HepG2 (cell line): ENCODE data around the gene TMEM269. TPM values are rescaled to one million over a fixed set of nuclear protein-coding genes. Genes with fewer than 3 reads are reported as not detected.

Source experiments
- ATAC-seq: fragments of 200-7000 bp; cut with Tn5 transposase; 3 replicates; pipeline ENCODE4 v1.9.1; 2020; ENCODE audit warnings: mild to moderate bottlenecking, moderate library complexity
- BruUV-seq: library from RNA; stranded (reverse); fragments of 400-500 nt; replicated peaks from 2 replicates; lab custom pipeline; 2021; lab: Mats Ljungman, UMichigan
- CTCF ChIA-PET: fragments of 300-600 bp; formaldehyde crosslinking; extraction: SDS; loops from one replicate; lab custom pipeline; 2021; ENCODE audit warnings: low total read pairs, inconsistent platforms, low intra/inter-chr PET ratio; lab: Yijun Ruan, JAX
- POLR2A ChIA-PET: fragments of 350-600 bp; sonication (Branson Sonifier 250); formaldehyde crosslinking; loops from one replicate; lab custom pipeline; 2020; ENCODE audit warnings: antibody characterized with exemption, inconsistent platforms; lab: Yijun Ruan, JAX
- DNase-seq: peaks from one replicate; pipeline ENCODE4 v3.0.0-alpha.2; 2015; ENCODE audit warnings: low spot score
- FAIRE-seq: peaks from 3 replicates; lab custom pipeline; 2011; peaks lifted over from hg19 to GRCh38; lab: Jason Lieb, UNC
- H2AFZ ChIP-seq: one replicate; pipeline ENCODE4 v1.6.1; 2011; ENCODE audit warnings: low read length, inconsistent platforms
- H3K27ac ChIP-seq: fragments of 300-600 bp; 3 replicates; pipeline ENCODE4 v1.8.0; 2011; ENCODE audit warnings: mixed run types, mild to moderate bottlenecking, mixed read lengths, low read length, inconsistent platforms; ENCODE audit not compliant: insufficient read depth; ENCODE audit errors: extremely low read length
- H3K27me3 ChIP-seq, 2 experiments: fragments of 200-600 bp in 1 of 2; 2 replicates in 1 of 2; 3 replicates in 1 of 2; pipeline versions ENCODE4 v1.6.0 to v1.8.0; 2011; ENCODE audit warnings: low read length in 2 of 2, mild to moderate bottlenecking in 2 of 2, moderate library complexity in 2 of 2, inconsistent platforms in 1 of 2; ENCODE audit not compliant: insufficient read depth in 2 of 2, control insufficient read depth in 1 of 2
- H3K36me3 ChIP-seq, 2 experiments: fragments of 200-600 bp in 1 of 2; replicated peaks in 1 of 2; 2 replicates in 1 of 2; 3 replicates in 1 of 2; pipeline versions ENCODE4 v1.5.1 to v1.8.0; 2011; ENCODE audit warnings: low read length in 2 of 2, inconsistent platforms in 1 of 2; ENCODE audit not compliant: insufficient read depth in 2 of 2, control insufficient read depth in 1 of 2
- H3K4me1 ChIP-seq: 2 replicates; pipeline ENCODE4 v1.5.1; 2012; ENCODE audit warnings: low read length, inconsistent platforms; ENCODE audit not compliant: insufficient read depth
- H3K4me2 ChIP-seq: 2 replicates; pipeline ENCODE4 v1.6.0; 2011; ENCODE audit warnings: low read depth, low read length, inconsistent platforms
- H3K4me3 ChIP-seq, 3 experiments: fragments of 200-600 bp in 1 of 3; sonication (generic), shearing (Covaris generic) in 1 of 3; replicated peaks in 1 of 3; 2 replicates each; pipeline ENCODE4 v1.5.1; 2011 to 2016; ENCODE audit warnings: low read length in 3 of 3, inconsistent platforms in 2 of 3, low read depth in 2 of 3, mild to moderate bottlenecking in 2 of 3, control low read depth in 1 of 3, mixed read lengths in 1 of 3; ENCODE audit not compliant: insufficient read depth in 1 of 3
- H3K79me2 ChIP-seq: one replicate; pipeline ENCODE4 v1.6.1; 2011; ENCODE audit warnings: low read length, inconsistent platforms; ENCODE audit not compliant: insufficient read depth
- H3K9ac ChIP-seq: 2 replicates; pipeline ENCODE4 v1.6.0; 2011; ENCODE audit warnings: mild to moderate bottlenecking, low read depth, low read length, inconsistent platforms; ENCODE audit not compliant: insufficient read depth
- H3K9me3 ChIP-seq: 2 replicates; pipeline ENCODE4 v1.5.1; 2012; ENCODE audit warnings: mild to moderate bottlenecking, low read length
- H4K20me1 ChIP-seq: 2 replicates; pipeline ENCODE4 v1.6.0; 2011; ENCODE audit warnings: inconsistent platforms, mild to moderate bottlenecking, low read length, moderate library complexity; ENCODE audit not compliant: insufficient read depth
- BHLHE40 ChIP-seq: IDR thresholded peaks from 2 replicates; pipeline ENCODE4 v1.6.1; 2011; ENCODE audit warnings: low read length, improper control_type of control experiment
- ELF3 ChIP-seq: IDR thresholded peaks from 2 replicates; pipeline ENCODE4 v1.6.1; 2016; ENCODE audit warnings: missing genetic modification reagents, missing compliant biosample characterization
- GABPB1 ChIP-seq: IDR thresholded peaks from 2 replicates; pipeline ENCODE4 v1.6.1; 2016; ENCODE audit warnings: mild to moderate bottlenecking, missing genetic modification reagents, moderate library complexity, missing compliant biosample characterization
- REPIN1 ChIP-seq: sonication (generic); formaldehyde crosslinking; IDR thresholded peaks from 2 replicates; pipeline ENCODE4 v1.8.0; 2022; ENCODE audit warnings: missing genetic modification reagents, low read depth, mild to moderate bottlenecking, borderline replicate concordance
- ZEB1 ChIP-seq: IDR thresholded peaks from 2 replicates; pipeline ENCODE4 v1.6.1; 2012; ENCODE audit warnings: mild to moderate bottlenecking, low read depth, inconsistent platforms; ENCODE audit not compliant: insufficient replicate concordance
- ZNF24 ChIP-seq: fragments of 450-650 bp; IDR thresholded peaks from 2 replicates; pipeline ENCODE4 v1.6.1; 2017; ENCODE audit warnings: antibody characterized with exemption, mild to moderate bottlenecking
- ZNF331 ChIP-seq: sonication (generic); formaldehyde crosslinking; IDR thresholded peaks from 2 replicates; pipeline ENCODE4 v1.4.0; 2020; ENCODE audit warnings: missing genetic modification reagents
- ZNF350 ChIP-seq: sonication (generic); formaldehyde crosslinking; IDR thresholded peaks from 2 replicates; pipeline ENCODE4 v1.4.0; 2020; ENCODE audit warnings: mild to moderate bottlenecking, low read depth, missing genetic modification reagents, borderline replicate concordance
- ZNF460 ChIP-seq: sonication (generic); formaldehyde crosslinking; IDR thresholded peaks from 2 replicates; pipeline ENCODE4 v1.5.1; 2020; ENCODE audit warnings: missing genetic modification reagents, mild to moderate bottlenecking, borderline replicate concordance
- ZNF747 ChIP-seq: sonication (generic); formaldehyde crosslinking; IDR thresholded peaks from 2 replicates; pipeline ENCODE4 v1.8.1; 2023; ENCODE audit warnings: missing genetic modification reagents, mild to moderate bottlenecking, borderline replicate concordance
- ZNF772 ChIP-seq: sonication (generic); formaldehyde crosslinking; IDR thresholded peaks from 2 replicates; pipeline ENCODE4 v1.5.0; 2020; ENCODE audit warnings: mild to moderate bottlenecking, missing genetic modification reagents
- ZSCAN31 ChIP-seq: sonication (generic); formaldehyde crosslinking; IDR thresholded peaks from 2 replicates; pipeline ENCODE4 v1.5.0; 2020; ENCODE audit warnings: low read depth, mild to moderate bottlenecking, missing genetic modification reagents
- in situ Hi-C: cut with HindIII; loops from 2 replicates; pipeline ENCODE4 v1.10.0; 2017; ENCODE audit warnings: low pct_unique_long_range_greater_than_20kb; ENCODE audit not compliant: extremely low pct_ligation_motif_present
- intact Hi-C: fragments of 100-400 bp; cut with micrococcal nuclease; formaldehyde crosslinking; loops from one replicate; pipeline ENCODE4 v1.10.0; 2022; ENCODE audit not compliant: unreplicated experiment
- polyA plus RNA-seq, 8 experiments: library from polyadenylated mRNA; depleted of rRNA in 3 of 8; stranded (reverse) in 7 of 8; unstranded in 1 of 8; fragments of >200 nt; fragmentation: Illumina TruSeq in 4 of 8; extraction: Trizol in 4 of 8; gene quantifications; 2 replicates each; pipeline versions ENCODE4 v1.2.1 to v1.2.3, GENCODE V29; 2011 to 2016; ENCODE audit warnings: low read depth in 4 of 8, missing spikeins in 1 of 8, mixed read lengths in 1 of 8; ENCODE audit not compliant: insufficient read depth in 1 of 8
- total RNA-seq, 5 experiments: library from RNA; depleted of rRNA; stranded (reverse); fragments of >200 nt; fragmentation: Illumina TruSeq; extraction: Trizol; gene quantifications; 2 replicates each; pipeline ENCODE4 v1.2.3, GENCODE V29; 2016; ENCODE audit warnings: low read depth in 1 of 5
- TF ChIP-seq, protein P1 (sequence below): sonication (generic); formaldehyde crosslinking; IDR thresholded peaks from 2 replicates; pipeline ENCODE4 v1.9.0; 2021; ENCODE audit warnings: missing genetic modification reagents, borderline replicate concordance
- TF ChIP-seq, protein P2 (sequence below): sonication (generic); formaldehyde crosslinking; IDR thresholded peaks from 2 replicates; pipeline ENCODE4 v1.4.0; 2020; ENCODE audit warnings: mild to moderate bottlenecking, missing genetic modification reagents
- TF ChIP-seq, protein P3 (sequence below): sonication (generic); formaldehyde crosslinking; IDR thresholded peaks from 2 replicates; pipeline ENCODE4 v1.4.0; 2020; ENCODE audit warnings: missing genetic modification reagents; ENCODE audit errors: not compliant biosample characterization

The TMEM269 gene
- total and polyA plus RNA-seq, 2 of the 13 experiments (the other 11 are each of a cell fraction or from before 2014, with no cell fraction given), result 0.15 to 0.21 TPM

DNA sequence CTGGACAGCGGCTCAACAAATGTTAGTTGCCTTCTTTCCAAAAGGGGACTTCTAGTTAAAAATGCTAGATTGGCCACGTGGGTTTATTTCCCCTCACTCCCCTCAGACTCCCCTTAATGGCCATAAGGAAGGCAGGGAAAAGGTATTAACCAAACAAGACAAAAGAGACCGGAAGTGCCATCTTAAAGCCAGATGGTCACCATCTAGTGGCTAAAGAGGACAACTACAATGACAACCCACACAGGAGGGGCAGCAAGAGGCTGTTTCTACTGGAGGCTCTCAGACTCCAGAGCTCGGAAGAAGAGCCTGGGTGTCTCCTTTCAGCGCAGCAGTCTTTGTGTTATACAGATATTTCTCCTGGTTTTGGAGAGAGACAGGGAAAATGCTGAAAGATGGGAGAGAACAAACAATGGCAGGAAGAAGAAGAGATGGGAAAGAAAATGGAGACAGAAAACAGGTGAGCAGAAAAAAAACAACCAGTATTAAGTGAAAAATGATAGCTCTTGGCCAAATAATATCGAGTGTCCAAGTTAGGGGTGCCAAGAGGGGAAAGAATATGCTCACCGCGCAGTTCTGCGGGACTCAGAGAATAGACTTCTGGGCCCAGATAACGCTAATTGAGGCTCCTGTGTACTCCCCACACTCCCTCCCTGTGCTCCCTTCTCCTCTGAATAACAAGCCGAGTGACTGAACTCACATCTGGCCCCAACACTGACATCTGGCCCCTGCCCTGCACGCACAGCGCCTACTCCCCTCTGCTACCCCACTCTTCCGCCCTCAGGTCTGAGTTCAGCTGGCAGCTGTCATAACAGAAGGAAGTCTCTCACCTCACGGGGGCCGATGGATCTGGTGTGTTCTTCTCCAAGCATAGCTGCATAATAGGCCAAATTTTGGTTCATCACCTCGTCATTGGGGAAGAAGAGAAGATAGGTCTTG, 27.6 kb upstream of the TMEM269 start (continued):
- TF ChIP-seq, protein P1, sequence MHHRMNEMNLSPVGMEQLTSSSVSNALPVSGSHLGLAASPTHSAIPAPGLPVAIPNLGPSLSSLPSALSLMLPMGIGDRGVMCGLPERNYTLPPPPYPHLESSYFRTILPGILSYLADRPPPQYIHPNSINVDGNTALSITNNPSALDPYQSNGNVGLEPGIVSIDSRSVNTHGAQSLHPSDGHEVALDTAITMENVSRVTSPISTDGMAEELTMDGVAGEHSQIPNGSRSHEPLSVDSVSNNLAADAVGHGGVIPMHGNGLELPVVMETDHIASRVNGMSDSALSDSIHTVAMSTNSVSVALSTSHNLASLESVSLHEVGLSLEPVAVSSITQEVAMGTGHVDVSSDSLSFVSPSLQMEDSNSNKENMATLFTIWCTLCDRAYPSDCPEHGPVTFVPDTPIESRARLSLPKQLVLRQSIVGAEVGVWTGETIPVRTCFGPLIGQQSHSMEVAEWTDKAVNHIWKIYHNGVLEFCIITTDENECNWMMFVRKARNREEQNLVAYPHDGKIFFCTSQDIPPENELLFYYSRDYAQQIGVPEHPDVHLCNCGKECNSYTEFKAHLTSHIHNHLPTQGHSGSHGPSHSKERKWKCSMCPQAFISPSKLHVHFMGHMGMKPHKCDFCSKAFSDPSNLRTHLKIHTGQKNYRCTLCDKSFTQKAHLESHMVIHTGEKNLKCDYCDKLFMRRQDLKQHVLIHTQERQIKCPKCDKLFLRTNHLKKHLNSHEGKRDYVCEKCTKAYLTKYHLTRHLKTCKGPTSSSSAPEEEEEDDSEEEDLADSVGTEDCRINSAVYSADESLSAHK, result no peak
- TF ChIP-seq GABPB1 (peak; percentile 71; the same call in 1 of the 2 replicates), ZNF350 (CRISPR knock-in tag) (no peak), ZNF331 (CRISPR knock-in tag) (0 out of 2 replicates have a peak, but pooled peaks have one; percentile 14), ELF3 (CRISPR knock-in tag) (0 out of 2 replicates have a peak, but pooled peaks have one; percentile 26)

DNA sequence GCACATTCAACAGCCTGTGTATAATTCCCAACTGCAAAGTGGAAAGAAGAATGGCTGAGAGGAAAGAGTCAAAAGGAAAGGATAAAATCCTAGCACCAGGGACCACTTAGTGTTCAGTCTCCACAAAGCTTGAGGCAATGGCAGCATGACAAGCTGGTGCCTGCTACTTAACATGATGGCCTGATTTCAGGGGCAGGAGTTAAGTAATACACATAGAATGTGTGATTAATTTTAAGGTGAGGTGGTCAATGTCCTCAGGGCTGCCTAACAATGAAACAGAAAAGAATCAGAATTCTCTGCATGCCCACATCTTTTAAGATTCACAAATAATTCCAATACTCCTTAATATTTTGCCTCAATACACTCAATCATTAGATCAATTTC, 26.9 kb upstream of the TMEM269 start:
- DNase-seq, result no peak
- H3K4me1 ChIP-seq, result peaks cover 27% of the 10 kb centered on the region
- no peaks in the 10 kb centered on the region for H3K79me2 ChIP-seq
- POLR2A ChIA-PET, result interaction anchor here (1.6 kb wide), 1 partner anchor 9 kb away, joined by 10 read pairs; the partner anchor contains the start of genes C1orf50 and P3H1
- in situ Hi-C loops, result no loop called here
- CTCF ChIA-PET, result interaction anchor here (1.9 kb wide), 1 partner anchor 180 kb away, joined by 11 read pairs; no protein-coding TSS in a partner anchor
- H2AFZ ChIP-seq, result no peak overlapping the region
- no peaks in the 10 kb centered on the region for H3K9me3 ChIP-seq
- ATAC-seq, result no peak
- no peak overlapping the region for H3K4me2 ChIP-seq
- BruUV-seq, result no TSS peak
- no peaks in the 10 kb centered on the region for H4K20me1 ChIP-seq
- no peak for FAIRE-seq
- no peak overlapping the region for H3K4me3 ChIP-seq
- H3K9ac ChIP-seq, result no peak overlapping the region
- H3K27me3 ChIP-seq, result no peaks in the 10 kb centered on the region
- intact Hi-C loops, result no loop called here
- no peak overlapping the region for H3K27ac ChIP-seq
- peaks cover 25 to 74% of the 10 kb centered on the region in 2 experiments for H3K36me3 ChIP-seq
- TF ChIP-seq ZNF24, result no peak
- no peak for TF ChIP-seq BHLHE40
- TF ChIP-seq, protein P2, sequence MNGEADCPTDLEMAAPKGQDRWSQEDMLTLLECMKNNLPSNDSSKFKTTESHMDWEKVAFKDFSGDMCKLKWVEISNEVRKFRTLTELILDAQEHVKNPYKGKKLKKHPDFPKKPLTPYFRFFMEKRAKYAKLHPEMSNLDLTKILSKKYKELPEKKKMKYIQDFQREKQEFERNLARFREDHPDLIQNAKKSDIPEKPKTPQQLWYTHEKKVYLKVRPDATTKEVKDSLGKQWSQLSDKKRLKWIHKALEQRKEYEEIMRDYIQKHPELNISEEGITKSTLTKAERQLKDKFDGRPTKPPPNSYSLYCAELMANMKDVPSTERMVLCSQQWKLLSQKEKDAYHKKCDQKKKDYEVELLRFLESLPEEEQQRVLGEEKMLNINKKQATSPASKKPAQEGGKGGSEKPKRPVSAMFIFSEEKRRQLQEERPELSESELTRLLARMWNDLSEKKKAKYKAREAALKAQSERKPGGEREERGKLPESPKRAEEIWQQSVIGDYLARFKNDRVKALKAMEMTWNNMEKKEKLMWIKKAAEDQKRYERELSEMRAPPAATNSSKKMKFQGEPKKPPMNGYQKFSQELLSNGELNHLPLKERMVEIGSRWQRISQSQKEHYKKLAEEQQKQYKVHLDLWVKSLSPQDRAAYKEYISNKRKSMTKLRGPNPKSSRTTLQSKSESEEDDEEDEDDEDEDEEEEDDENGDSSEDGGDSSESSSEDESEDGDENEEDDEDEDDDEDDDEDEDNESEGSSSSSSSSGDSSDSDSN (CRISPR knock-in tag), result no peak
- no peak for TF ChIP-seq ZNF460
- no peak for TF ChIP-seq ZEB1
- TF ChIP-seq ZNF747 (CRISPR knock-in tag), result no peak
- no peak for TF ChIP-seq ZSCAN31 (CRISPR knock-in tag)
- TF ChIP-seq, protein P3, sequence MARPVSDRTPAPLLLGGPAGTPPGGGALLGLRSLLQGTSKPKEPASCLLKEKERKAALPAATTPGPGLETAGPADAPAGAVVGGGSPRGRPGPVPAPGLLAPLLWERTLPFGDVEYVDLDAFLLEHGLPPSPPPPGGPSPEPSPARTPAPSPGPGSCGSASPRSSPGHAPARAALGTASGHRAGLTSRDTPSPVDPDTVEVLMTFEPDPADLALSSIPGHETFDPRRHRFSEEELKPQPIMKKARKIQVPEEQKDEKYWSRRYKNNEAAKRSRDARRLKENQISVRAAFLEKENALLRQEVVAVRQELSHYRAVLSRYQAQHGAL (CRISPR knock-in tag), result no peak
- TF ChIP-seq REPIN1, result no peak
- no peak for TF ChIP-seq ZNF772 (CRISPR knock-in tag)
